Thyroid gland (tissue), 4 donors: ENCODE results near the gene TMEM30B.

Experiments
- POLR2A ChIP-seq, 2 donors: fragments of 450-650 bp; IDR thresholded peaks; one replicate each; pipeline ENCODE4 v1.6.1; 2017; ENCODE audit warnings: antibody characterized with exemption in 2 of 2, mild to moderate bottlenecking in 2 of 2, moderate library complexity in 1 of 2
- TF ChIP-seq, protein P1 (sequence below), 6 experiments: fragments of 200-600 bp in 3 of 6; fragments of 450-650 bp in 3 of 6; sonication (generic) in 3 of 6; IDR thresholded peaks; one replicate each; pipeline ENCODE4 v1.5.1; 2016 to 2019; ENCODE audit warnings: antibody characterized with exemption in 6 of 6, mild to moderate bottlenecking in 2 of 6, inconsistent platforms in 1 of 6, moderate library complexity in 1 of 6

- TF ChIP-seq, protein P1, sequence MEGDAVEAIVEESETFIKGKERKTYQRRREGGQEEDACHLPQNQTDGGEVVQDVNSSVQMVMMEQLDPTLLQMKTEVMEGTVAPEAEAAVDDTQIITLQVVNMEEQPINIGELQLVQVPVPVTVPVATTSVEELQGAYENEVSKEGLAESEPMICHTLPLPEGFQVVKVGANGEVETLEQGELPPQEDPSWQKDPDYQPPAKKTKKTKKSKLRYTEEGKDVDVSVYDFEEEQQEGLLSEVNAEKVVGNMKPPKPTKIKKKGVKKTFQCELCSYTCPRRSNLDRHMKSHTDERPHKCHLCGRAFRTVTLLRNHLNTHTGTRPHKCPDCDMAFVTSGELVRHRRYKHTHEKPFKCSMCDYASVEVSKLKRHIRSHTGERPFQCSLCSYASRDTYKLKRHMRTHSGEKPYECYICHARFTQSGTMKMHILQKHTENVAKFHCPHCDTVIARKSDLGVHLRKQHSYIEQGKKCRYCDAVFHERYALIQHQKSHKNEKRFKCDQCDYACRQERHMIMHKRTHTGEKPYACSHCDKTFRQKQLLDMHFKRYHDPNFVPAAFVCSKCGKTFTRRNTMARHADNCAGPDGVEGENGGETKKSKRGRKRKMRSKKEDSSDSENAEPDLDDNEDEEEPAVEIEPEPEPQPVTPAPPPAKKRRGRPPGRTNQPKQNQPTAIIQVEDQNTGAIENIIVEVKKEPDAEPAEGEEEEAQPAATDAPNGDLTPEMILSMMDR (IDR thresholded peaks at IDR 0.05) = no peak
- no peak for TF ChIP-seq POLR2A (IDR thresholded peaks at IDR 0.05)
These were observed 53.1 kb downstream of the TMEM30B start for GRCh38 chr14:61227884-61228591.
